Anterior cingulate cortex (tissue), 58 donors: ENCODE data around the gene CWC15.
"Not testable (repeated sequence)": the region's sequence is repeated elsewhere in the genome, so short reads cannot be mapped to it uniquely, and the experiment has no call there.

Experiments
- DNase-seq, 58 donors: peaks; one replicate each; lab custom pipeline; 2025; lab: John Stamatoyannopoulos, UW

CWC15 gene

DNA sequence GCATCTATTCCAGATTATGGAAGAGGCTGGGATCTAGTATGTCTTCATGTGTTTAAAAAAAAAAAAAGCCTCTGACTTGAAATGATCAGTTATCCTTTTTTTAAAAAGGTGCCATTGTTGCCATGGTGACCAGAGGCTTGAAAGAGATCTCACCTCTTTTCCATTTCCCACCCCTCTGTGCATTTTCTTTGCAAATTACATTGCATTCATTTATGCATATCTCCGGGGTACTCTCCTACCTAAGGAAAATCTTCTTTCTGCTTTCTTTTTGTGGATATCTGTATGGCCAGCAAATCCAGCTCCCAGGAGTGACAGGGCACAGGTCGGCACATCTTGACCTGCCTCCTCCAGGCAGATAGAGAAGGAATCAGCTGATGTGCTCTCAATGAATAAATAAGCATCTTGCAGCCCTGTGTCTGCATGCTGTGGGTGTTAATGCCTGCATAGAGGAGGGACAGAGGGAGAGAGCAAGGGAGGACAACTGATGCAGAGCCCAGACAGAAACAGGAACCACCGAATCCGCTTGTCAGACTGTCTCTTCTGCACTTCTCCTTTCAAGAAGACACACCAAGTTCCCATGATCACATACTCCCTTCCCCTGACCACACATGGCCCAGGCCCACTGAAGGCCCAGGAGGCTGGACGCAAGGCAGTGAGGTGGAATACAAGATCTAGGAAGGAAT, 50.9 kb downstream of the CWC15 start:
- peak in 20 of 58 donors; percentile 5 to 44 (median 18) for DNase-seq

DNA sequence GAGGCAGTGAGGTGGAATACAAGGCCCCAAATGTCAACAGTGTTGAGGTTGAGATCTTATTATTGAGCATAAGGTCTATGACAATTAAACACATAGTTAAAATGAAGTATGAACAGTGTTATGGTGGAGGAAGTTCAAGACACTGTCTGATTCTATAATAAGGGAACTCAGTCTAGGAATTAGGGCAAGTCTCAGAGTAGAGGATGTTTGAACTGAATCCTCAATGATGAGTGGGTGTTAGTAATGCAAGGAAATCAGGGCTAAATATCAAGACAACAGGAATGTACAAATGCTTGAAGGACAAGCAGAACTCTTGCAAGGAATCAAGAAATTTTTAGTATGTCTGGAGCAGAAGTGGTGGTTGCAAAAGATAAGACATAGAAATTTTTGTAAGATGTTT, 53.0 kb downstream of the CWC15 start:
- DNase-seq = no peak

DNA sequence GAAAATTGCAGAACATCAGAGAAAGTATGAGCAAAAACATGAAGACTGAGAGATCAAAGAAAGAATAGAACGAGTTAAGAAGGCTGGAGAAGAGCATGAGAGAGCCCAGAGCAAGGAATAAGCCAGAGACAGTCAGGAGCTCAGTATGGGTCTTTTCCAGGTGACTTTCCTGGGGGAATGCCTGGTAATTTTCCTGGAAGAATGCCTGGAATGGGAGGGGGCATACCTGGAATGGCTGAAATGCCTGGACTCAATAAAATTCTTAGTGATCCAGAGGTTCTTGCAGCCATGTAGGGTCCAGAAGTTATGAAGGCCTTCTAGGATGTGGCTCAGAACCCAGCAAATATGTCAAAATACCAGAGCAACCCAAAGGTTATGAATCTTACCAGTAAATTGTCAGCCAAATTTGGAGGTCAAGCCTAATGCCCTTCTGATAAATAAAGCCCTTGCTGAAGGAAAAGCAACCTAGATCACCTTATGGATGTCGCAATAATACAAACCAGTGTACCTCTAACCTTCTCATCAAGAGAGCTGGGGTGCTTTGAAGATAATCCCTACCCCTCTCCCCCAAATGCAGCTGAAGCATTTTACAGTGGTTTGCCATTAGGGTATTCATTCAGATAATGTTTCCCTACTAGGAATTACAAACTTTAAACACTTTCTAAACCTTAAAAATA, 59.5 kb downstream of the CWC15 start:
- DNase-seq = not testable (repeated sequence)

DNA sequence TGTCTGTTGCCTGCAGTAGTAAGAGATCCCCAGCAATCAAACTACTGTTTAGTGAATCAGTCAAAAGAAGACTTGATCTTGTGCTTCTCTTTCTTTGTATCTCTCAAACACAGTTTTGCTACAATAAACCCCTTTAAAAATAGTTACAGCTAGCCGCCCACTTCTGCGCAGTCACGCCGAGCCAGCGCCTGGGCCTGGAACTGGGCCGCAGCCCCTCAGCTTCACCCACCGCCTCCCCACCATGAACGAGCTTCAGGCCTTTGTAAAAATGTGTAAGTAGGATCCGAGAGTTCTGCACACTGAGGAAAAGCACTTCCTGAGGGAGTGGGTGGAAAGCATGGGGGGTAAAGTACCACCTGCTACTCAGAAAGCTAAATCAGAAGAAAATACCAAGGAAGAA, 60.5 kb downstream of the CWC15 start:
- DNase-seq = no peak
